NCI-H1930 (cell line): Measurements from ENCODE around the gene RAB40A.
"Not testable (repeated sequence)": the region's sequence is repeated elsewhere in the genome, so short reads cannot be mapped to it uniquely, and the experiment has no call there.

Experiments
- DNase-seq, 2 experiments: peaks; one replicate each; lab custom pipeline; 2025; lab: John Stamatoyannopoulos, UW

Gene RAB40A

GRCh38 chrX:103461156-103461555, 58.1 kb downstream of the RAB40A start:
- DNase-seq: no peak

- not testable (repeated sequence) for DNase-seq
These were observed 59.1 kb downstream of the RAB40A start for GRCh38 chrX:103460001-103460755.

GRCh38 chrX:103453655-103454054, 65.6 kb downstream of the RAB40A start:
- DNase-seq: no peak
